Cardiac septum (tissue), 1 donor: ENCODE results near the gene FAM240A. TPM values are rescaled to one million over a fixed set of nuclear protein-coding genes. Genes with fewer than 3 reads are reported as not detected.
A peak's percentile ranks its signal among the peaks of the same experiment; 100 is the strongest.

Experiments used
- DNase-seq: peaks from one replicate; pipeline ENCODE4 v3.0.0-alpha.2; 2020; ENCODE audit warnings: low spot score
- intact Hi-C: fragments of 100-400 bp; cut with DNase I; formaldehyde crosslinking; loops from one replicate; pipeline ENCODE4 v1.14.0; 2022
- total RNA-seq: library from RNA; stranded (reverse); fragmentation: NEBNext Ultra II Directional; extraction: Animal tissue kit (Norgen Biotek cat#: 25700); gene quantifications from one replicate; pipeline ENCODE4 v1.2.1, GENCODE V29; 2021
- donor health status: DM: no; HTN: no; CAD: no.

Gene FAM240A
- total RNA-seq, 1 donor from 2014 or later: not detected

DNA sequence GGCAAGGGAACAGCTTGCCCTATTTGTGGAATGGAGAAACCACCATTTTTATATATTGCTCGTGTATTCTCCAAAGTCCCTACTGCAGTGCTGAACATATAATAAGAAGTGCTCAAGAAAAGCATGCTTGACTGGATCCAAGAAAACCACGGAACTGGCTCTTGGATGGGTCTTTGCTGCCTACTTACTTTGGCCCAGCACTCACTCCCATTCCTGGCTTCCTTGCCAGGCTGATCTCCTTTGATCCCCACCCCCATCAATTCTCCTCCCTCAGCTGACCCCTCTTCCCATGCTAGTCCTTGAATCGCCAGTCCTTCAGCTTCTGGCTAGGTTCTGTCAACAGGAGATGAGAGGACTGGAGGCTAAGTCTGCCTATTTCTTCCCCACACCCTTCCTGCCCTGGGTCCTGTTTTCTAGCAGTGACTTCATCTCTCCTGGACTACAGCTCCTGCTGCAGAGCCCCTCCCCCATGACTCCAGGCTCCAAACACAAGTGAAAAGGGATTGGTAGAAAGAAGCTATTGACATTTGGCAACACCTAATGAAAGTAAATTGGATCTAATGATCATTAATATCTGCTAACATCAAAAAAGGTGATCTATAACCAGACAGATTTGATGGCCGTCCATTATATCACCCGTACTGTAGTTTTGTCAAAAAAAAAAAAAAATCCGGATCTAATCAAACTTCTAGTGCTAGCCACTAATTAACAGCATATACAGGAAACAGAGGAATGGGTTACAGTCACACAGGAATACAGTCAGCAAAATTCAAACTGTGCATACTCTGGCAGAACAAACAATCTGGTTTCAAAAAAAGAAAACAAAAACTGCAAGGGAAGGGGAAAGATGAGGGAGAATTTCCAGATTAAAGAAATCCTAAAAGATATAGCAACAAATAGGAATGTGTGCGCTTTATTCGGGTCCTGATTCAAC lies 7.8 kb downstream of the FAM240A start:
- intact Hi-C loops: no loop called here
- DNase-seq: no peak

DNA sequence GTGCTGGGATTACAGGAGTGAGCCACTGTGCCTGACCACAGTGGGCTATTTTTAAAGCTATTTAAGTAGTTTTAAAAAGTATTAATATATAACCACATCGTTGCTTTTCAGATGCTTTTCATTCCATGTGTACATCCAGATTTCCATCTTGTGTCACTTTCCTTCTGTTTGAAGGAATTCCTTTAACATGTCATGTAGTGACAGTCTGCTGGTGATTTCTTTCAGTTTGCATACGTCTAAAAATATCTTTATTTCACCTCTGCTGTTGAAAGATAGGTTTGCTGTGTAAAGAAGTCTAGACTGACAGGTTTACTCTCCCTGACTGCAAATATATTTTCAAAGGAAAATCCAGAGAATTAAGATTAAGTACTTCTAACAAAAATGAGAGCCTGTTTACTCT lies 12.2 kb downstream of the FAM240A start:
- intact Hi-C loops: no loop called here

DNA sequence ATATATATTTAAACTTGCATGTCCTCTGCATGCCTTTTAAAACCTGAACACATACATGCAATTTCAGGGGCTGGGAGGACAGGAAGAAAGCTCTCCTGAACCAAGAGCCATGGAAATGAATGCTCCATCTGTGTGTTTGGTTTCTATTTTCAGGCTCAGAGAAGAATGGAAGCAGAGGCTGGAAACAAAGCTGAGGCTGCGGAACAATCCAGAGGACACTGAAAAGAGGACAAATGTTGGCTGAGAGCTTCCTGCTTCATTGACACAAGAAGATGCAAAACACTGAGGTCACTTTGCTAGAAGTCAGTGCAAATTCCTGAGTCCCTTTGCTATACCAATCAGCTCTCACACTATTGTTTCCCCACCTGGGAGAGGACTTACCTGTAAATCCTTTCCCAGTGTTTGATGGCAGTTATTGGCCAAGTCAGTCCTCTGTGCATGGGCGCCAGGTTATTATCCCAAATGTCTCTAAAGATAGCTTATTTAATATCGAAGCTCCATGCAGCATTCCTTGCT lies 12.7 kb downstream of the FAM240A start:
- no peak for DNase-seq
- intact Hi-C loops: loop anchor here (5.0 kb wide), 1 partner anchor 53 kb away; no protein-coding TSS in a partner anchor

More for the DNA sequence above, 12.2 kb downstream of the FAM240A start:
- DNase-seq: no peak

DNA sequence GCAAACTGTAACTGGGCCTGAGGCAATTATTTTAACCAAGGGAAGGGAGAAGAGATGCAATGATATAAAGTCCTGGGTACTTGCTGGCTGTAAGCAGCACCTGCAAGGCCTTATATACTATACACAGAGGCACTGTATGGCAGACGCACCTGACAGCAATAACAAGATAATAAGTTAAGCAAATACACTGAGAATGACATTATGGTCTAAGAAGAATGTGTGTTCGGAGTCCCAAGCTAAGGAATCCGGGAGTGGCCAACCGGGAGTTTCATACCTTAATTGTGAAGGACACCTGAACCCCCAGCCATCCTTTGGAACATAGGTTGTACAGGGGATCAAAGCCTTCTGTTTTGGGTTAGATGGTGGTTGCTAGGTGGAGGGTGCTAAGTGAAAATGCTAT lies 13.7 kb downstream of the FAM240A start:
- intact Hi-C loops: loop anchor here (5.0 kb wide), 1 partner anchor 54 kb away; no protein-coding TSS in a partner anchor

DNA sequence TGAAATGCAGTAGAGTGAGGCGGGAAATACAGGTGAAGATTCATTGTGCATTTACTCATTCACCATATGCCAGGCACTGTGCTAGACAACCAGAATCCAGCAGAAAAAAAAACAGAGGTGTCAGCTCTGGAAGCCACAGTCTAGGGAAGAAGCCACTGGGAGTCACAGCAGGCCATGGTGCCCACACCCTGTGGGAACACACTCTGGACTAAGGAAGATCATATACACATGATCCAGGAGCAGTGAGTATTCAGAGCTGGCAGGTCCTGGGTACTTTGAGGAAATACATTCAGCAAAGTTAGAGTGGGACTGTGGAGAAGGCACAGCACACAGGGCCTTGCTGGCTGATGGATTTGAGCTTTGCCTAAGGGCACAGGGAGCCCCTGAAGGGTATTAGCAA lies 14.8 kb downstream of the FAM240A start:
- no peak for DNase-seq
- intact Hi-C loops: loop anchor here (5.0 kb wide), 1 partner anchor 55 kb away; no protein-coding TSS in a partner anchor

More for the DNA sequence above, 13.7 kb downstream of the FAM240A start:
- DNase-seq: no peak

DNA sequence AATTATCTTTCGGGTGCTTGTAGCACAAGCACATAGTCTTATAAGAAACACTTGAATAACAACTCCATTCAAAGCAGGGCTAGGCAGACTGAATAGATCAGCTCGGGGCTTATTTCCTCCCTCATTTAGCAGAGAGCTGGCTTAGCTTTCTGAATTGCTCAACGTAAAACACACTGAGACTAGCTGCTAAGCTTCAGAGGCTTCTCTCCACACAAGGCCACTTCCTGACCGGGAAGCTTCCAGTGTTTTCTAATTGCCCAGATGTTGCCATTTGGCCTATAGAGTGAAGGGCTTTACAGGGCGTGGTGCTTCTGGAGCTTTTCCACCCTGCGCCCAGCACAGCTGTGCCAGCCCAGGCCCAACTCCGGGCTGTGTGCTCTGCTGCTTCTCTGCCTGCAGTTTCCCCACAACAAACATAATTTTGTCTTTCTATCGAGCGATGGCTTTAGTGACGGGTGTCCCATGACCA lies 16.6 kb downstream of the FAM240A start:
- no peak for DNase-seq
- intact Hi-C loops: loop anchor here (5.0 kb wide), 1 partner anchor 57 kb away; no protein-coding TSS in a partner anchor

DNA sequence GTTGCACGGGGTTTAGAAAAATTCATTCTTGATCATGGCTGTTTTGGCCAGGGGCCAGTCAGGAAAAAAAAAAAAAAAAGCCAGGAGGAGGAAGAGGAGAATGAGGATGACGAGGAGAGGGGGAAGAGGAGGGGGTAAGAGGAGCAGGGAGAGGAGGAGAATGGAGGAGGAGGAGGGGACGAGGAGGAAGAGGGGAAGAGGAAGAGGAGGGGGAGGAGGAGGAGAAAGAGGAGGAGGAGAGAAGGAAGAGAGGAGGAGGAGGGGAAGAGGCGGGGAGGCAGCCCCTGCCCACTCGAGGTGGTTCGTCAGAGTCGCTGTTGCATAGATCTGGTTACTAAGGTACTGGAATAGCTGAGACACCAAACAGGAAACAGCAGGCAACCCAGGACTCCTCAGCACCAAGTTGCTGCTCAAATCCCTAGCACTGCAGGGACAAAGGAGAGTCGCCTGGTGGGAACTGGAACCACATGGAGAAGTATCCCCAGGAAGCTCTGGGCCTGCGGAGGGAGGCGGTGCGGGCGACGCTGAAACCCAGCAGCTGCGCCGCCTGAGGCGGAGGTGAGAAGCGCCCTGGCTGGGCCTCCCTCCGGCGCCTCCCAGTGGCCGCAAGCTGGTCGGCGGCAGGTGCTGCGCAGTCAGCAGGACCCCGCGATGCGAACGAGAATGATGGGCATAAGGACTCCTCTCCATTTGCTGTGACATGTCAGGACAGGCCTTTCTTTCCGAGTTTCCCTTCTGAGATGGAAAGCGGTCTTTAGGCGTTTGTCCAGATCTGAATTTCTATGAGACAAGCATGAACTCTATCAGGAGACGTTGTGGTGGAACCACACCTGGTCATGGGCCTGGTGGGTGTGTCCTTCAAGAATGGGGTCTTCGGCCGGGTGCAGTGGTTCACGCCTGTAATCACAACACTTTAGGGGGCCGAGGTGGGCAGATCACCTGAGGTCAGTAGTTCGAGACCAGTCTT lies 17.5 kb downstream of the FAM240A start:
- peak; percentile 81 for DNase-seq
- intact Hi-C loops: loop anchor here (2.0 to 5.0 kb wide), 2 partner anchors 58 to 141 kb away; no protein-coding TSS in a partner anchor

DNA sequence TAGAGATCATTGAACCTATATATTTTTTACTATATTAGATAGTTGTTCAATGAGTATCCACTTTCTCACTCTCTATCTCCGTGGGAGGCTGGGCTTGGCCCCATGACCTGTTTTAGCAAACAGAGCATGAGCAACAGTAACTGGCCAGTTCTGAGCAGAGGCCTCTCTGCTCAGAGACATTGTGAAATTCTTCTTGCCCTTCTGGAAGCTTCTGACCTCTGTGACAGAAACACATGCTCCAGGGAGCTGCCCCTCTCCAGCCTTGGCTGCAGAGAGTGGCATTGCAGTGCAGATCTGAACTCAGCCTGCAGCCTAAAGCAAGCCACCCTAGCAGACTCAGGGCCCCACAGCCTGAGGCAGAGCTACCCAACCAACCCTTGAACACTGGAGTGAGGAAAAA lies 20.5 kb downstream of the FAM240A start:
- DNase-seq: no peak
- intact Hi-C loops: no loop called here

DNA sequence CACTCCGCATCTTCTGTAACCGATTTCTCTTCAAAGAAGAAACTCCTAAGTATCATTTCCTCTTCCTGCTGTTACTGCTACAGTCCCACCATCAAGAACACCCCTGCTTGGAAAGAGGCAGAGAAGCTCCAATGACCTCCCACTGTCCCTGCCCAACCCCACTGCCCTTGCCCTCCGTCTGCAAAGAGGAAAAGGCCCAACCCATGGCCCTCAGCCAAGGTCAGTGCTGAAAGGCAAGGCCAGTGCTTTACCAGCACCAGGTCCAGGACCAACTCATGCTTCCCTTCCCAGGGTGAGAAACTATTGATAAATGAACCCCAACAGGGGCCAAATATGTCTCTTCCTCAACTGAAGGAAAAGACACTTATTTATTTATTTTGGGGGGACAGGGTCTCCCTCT lies 22.5 kb downstream of the FAM240A start:
- intact Hi-C loops: no loop called here
- no peak for DNase-seq

DNA sequence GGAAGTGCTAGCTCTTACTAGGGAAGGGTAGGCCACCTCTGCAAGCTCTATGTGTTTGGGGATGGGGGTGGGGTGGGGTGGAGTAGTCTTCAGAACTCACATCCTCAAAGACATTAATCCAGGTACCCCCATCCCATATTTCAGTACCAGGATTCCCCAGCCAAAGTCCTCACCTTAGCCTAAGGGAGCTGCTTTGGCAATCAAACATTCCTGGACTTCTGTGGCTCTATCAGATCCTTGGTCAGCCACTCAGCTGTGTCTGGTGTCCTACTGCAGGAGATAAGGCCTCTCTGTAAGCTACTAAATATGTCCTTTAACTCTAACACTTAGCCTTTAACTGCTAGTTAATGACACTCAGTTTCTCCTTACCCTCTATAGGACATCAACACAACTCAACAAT lies 26.9 kb downstream of the FAM240A start:
- intact Hi-C loops: no loop called here

DNA sequence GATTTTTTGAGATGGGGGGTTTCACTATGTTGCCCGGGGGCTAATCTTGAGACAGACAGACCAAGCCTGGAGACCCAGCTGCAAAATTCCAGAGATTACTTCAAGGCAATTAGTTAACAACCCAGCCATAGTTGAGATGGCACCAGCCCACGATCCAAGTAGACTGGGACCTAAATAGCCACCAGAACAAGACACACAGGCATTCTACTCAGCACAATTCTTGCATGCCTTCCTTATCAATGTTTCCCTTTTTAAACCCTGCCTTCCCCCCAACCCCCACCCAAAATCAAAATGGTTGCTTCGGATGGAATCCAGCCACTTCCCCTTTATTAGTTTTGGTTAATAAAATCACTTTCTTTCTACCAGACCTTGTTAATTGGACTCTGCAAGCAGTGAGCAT lies 28.6 kb downstream of the FAM240A start:
- no peak for DNase-seq
- intact Hi-C loops: no loop called here

More for the DNA sequence above, 26.9 kb downstream of the FAM240A start:
- DNase-seq: no peak

DNA sequence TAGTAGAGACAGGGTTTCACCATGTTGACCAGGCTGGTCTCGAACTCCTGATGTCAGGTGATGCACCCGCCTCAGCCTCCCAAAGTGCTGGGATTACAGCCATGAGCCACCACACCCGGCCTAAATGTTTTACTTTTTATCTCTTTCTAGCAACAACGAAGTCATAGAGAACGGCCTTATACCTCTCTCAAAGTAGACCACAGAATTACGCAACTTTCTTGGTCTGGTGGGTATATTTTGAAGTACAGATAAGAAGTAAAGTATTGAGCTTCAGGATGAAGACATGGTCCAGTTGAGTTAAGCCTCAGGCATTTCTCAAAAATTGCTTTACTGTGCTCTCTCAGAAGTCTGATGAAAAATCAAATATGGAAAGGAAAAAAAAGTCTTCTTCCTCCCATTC lies 30.6 kb downstream of the FAM240A start:
- DNase-seq: no peak
- intact Hi-C loops: no loop called here

DNA sequence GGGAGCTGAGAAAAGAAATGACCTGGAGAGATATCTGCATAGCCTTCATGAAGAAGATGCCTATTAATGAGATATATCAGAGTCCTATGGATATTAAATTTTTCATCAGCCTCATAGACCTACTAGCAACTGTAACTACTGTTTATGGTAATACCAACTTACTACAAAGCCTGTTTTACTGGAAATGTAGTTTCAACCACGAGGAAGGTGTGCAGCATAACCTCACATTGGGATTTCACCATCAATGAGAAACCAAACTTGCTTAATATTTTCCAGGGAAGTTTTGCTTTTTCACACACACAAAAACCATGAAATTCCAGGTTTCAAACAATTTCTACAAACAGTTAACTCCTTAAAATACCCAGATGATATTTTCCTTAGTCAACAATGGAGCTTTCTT lies 31.4 kb downstream of the FAM240A start:
- intact Hi-C loops: no loop called here
- no peak for DNase-seq

DNA sequence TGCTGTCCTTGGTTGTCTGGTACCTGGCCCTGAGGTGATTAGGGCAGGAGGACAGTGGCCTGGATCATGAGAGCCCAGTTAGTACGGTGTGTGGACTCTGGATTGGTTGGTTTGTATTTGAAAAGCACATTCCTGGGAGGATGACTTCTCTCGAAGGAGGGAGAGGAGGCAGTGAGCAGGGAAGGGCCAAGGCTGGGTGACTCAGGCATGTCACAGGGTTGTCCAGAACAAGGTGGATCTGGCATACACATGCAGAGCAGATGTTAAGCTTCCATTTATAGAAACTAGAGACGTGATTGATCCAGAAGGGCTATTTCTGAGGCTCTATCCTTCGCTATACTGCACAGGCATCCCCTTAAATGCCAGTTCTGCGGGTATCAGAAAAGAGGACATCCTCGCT lies 34.4 kb downstream of the FAM240A start:
- DNase-seq: no peak
- intact Hi-C loops: no loop called here

DNA sequence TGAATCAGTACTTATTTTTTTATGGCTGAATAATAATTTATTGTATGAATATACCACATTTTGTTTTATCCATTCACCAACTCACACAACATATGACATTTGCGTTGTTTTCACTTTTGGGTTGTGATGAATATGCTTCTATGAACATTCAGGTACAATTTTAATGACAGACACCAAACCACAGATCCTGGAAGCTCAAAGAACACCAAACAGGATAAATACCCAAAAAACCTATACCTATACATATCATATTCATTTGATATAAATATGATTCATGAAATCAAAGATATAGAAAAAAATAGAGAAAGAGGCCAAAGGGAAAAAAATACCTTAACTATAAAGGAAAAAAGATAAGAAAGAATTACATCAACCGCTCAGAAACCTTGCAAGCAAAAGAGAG lies 35.8 kb downstream of the FAM240A start:
- no peak for DNase-seq
- intact Hi-C loops: no loop called here

DNA sequence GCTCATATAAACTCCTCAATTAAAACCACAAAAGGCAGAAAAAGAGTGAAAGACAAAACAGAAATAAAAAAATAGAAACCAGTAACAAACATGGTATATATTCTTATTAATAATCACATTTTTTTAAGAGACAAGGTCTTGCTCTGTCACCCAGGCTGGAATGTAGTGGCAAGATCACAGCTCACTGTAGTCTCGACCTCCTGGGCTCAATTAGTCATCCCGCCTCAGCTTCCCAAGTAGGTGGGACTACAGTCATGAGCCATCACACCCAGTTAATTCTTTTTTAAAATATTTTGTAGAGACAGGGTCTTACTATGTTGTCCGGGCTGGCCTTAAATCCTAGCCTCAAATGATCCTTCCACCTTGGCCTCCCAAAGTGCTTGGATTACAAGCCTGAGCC lies 37.1 kb downstream of the FAM240A start:
- intact Hi-C loops: no loop called here
- no peak for DNase-seq

DNA sequence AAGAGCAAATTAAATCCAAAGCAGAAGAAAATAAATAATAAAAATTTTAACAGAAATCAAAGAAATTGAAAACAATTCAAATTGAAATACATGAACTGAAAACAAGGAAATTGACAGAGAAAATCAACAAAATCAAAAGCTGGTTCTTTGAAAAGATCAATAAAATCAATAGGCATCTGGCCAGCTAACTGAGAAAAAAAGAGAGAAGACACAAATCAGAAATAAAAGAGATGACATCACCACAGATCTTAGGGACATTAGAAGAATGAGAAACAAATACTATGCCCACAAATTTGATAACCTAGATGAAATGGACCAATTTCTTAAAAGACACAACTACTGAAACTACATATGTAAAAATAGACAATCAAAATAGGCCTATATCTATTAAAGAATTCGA lies 38.8 kb downstream of the FAM240A start:
- intact Hi-C loops: no loop called here

DNA sequence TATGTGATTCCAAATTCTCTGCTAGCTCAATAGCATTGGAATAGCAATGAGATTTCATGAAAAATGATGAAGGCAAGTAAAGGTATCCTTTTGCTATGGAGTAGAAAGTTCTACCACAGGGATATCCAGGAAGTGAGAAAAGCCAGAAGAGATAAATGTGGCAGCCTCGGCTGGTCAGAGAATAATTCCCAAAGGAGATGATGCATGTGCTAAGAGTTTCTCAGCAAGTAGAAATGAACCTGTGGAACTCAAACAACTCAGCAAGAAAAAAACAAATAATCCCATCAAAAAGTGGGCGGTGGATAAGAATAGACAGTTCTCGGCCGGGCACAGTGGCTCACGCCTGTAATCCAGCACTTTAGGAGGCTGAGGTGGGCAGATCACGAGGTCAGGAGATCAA lies 42.9 kb downstream of the FAM240A start:
- DNase-seq: no peak
- intact Hi-C loops: no loop called here

More for the DNA sequence above, 38.8 kb downstream of the FAM240A start:
- no peak for DNase-seq

DNA sequence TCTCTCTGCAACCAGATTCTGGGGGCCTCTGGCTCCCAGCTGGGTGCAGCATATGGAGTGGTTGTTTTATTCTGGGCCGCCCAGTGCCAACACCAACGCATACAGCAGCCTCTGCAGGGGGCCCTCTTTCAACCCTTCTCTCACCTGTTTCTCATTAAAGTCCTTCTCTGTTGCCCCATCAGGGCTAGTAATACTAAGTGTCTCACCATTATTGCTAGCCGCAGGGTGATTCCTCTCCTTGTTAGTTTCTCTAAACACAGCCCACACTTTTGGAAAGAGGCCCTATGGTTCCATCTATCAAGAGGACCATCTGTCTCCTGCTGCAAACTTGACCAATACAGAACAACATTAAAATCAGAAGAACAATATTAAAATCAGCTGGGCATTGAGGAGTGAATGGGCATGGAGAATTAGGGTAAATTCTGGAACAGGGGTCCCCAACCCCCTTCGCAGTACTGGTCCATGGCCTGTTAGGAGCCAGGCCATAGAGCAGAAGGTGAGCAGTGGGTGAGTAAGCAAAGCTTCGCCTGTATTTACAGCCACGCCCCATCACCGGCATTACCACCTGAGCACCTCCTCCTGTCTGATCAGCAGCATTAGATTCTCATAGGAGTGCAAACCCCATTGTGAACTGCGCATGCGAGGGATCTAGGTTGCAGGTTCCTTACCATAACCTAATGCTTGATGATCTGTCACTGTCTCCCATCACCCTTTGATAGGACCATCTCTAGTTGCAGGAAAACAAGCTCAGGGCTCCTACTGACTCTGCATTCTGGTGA lies 44.6 kb downstream of the FAM240A start:
- no peak for DNase-seq
- intact Hi-C loops: no loop called here
